Fibroblast of pulmonary artery (primary cell): ENCODE data around the gene CCDC40.
A peak's percentile ranks its signal among the peaks of the same experiment; 100 is the strongest.

ENCODE experiments used
- DNase-seq: peaks from one replicate; pipeline ENCODE4 v3.0.0-alpha.2; 2010; ENCODE audit warnings: low read depth
- H3K4me3 ChIP-seq: replicated peaks from 2 replicates; pipeline ENCODE4 v1.5.1; 2011; ENCODE audit warnings: low read depth, mild to moderate bottlenecking, control low read depth, low read length, moderate library complexity
- CTCF ChIP-seq: IDR thresholded peaks from 2 replicates; pipeline ENCODE4 v1.5.1; 2011; ENCODE audit warnings: mild to moderate bottlenecking, control low read depth, low read length, inconsistent platforms; ENCODE audit errors: missing control alignments

The CCDC40 gene

GRCh38 chr17:80035937-80036714 is at the start of gene CCDC40:
TSS of gene CCDC40 (plus strand) at chr17:80036642. CDS start at chr17:80036663, 21 bp downstream.
- no peak for TF ChIP-seq CTCF
- peak within 1 kb of the TSS; percentile 80 for H3K4me3 ChIP-seq
- DNase-seq: peak; percentile 73

- no peak for DNase-seq
- TF ChIP-seq CTCF: no peak
- H3K4me3 ChIP-seq: no peak overlapping the region
Observed at GRCh38 chr17:79987187-79987934, 49.1 kb upstream of the CCDC40 start.

- no peak overlapping the region for H3K4me3 ChIP-seq
- no peak for DNase-seq
- no peak for TF ChIP-seq CTCF
Observed at GRCh38 chr17:79987935-79988184, 48.6 kb upstream of the CCDC40 start.

GRCh38 chr17:79988185-79988971 is 48.1 kb upstream of the CCDC40 start:
- TF ChIP-seq CTCF: no peak
- peak; percentile 76 for DNase-seq
- H3K4me3 ChIP-seq: no peak overlapping the region

- no peak overlapping the region for H3K4me3 ChIP-seq
- TF ChIP-seq CTCF: no peak
- DNase-seq: no peak
Observed at GRCh38 chr17:79989106-79989835, 47.2 kb upstream of the CCDC40 start.

- TF ChIP-seq CTCF: no peak
- DNase-seq: no peak
- no peak overlapping the region for H3K4me3 ChIP-seq
Observed at GRCh38 chr17:79990051-79990592, 46.3 kb upstream of the CCDC40 start.
